ENCODE results near the gene CYP2J2. TPM values are rescaled to one million over a fixed set of nuclear protein-coding genes. Genes with fewer than 3 reads are reported as not detected.
A peak's percentile ranks its signal among the peaks of the same experiment; 100 is the strongest.

Gene CYP2J2
- total RNA-seq, 1 donor from 2014 or later = not detected

GRCh38 chr1:59967780-59968179, 41.2 kb upstream of the CYP2J2 start:
- Mint-ChIP-seq H3K4me1 (ENCODE audit: low read depth, unreplicated experiment) (peaks cover 8% of the 10 kb centered on the region), H3K27ac (ENCODE audit: unreplicated experiment) (peak overlapping the region; percentile 36), H3K27me3 (ENCODE audit: unreplicated experiment) (peaks cover 5% of the 10 kb centered on the region), H3K36me3 (ENCODE audit: unreplicated experiment) (no peaks in the 10 kb centered on the region), H3K9me3 (ENCODE audit: unreplicated experiment) (peaks cover 3% of the 10 kb centered on the region), H3K4me3 (ENCODE audit: unreplicated experiment) (no peak overlapping the region)
- no peak for DNase-seq
- no peak for TF ChIP-seq CTCF (IDR thresholded peaks at IDR 0.05; ENCODE audit: partially characterized antibody, unreplicated experiment)

GRCh38 chr1:59967141-59967697, 40.6 kb upstream of the CYP2J2 start:
- Mint-ChIP-seq H3K4me1 (ENCODE audit: low read depth, unreplicated experiment) (peaks cover 3% of the 10 kb centered on the region), H3K9me3 (ENCODE audit: unreplicated experiment) (peaks cover 2% of the 10 kb centered on the region), H3K4me3 (ENCODE audit: unreplicated experiment) (no peak overlapping the region), H3K27me3 (ENCODE audit: unreplicated experiment) (peaks cover 2% of the 10 kb centered on the region), H3K27ac (ENCODE audit: unreplicated experiment) (peak overlapping the region; percentile 36), H3K36me3 (ENCODE audit: unreplicated experiment) (no peaks in the 10 kb centered on the region)
- TF ChIP-seq CTCF (IDR thresholded peaks at IDR 0.05; ENCODE audit: partially characterized antibody, unreplicated experiment) = no peak
- no peak for DNase-seq

- Mint-ChIP-seq H3K27me3 (ENCODE audit: unreplicated experiment) (no peaks in the 10 kb centered on the region), H3K4me1 (ENCODE audit: low read depth, unreplicated experiment) (no peaks in the 10 kb centered on the region), H3K4me3 (ENCODE audit: unreplicated experiment) (no peak overlapping the region), H3K9me3 (ENCODE audit: unreplicated experiment) (no peaks in the 10 kb centered on the region), H3K27ac (ENCODE audit: unreplicated experiment) (no peak overlapping the region), H3K36me3 (ENCODE audit: unreplicated experiment) (no peaks in the 10 kb centered on the region)
- no peak for DNase-seq
- no peak for TF ChIP-seq CTCF (IDR thresholded peaks at IDR 0.05; ENCODE audit: partially characterized antibody, unreplicated experiment)
Observed at GRCh38 chr1:59952065-59952464, 25.5 kb upstream of the CYP2J2 start.

- DNase-seq = no peak
- no peak overlapping the region for H3K27ac Mint-ChIP-seq (ENCODE audit: unreplicated experiment)
- H3K9me3 Mint-ChIP-seq (ENCODE audit: unreplicated experiment) = no peaks in the 10 kb centered on the region
- TF ChIP-seq CTCF (IDR thresholded peaks at IDR 0.05; ENCODE audit: partially characterized antibody, unreplicated experiment) = no peak
- H3K27me3 Mint-ChIP-seq (ENCODE audit: unreplicated experiment) = no peaks in the 10 kb centered on the region
- no peaks in the 10 kb centered on the region for H3K4me1 Mint-ChIP-seq (ENCODE audit: low read depth, unreplicated experiment)
- H3K36me3 Mint-ChIP-seq (ENCODE audit: unreplicated experiment) = no peaks in the 10 kb centered on the region
- H3K4me3 Mint-ChIP-seq (ENCODE audit: unreplicated experiment) = no peak overlapping the region
Observed at GRCh38 chr1:59949648-59950047, 23.1 kb upstream of the CYP2J2 start.

- DNase-seq = no peak
- H3K4me1 Mint-ChIP-seq (ENCODE audit: low read depth, unreplicated experiment) = no peaks in the 10 kb centered on the region
- H3K9me3 Mint-ChIP-seq (ENCODE audit: unreplicated experiment) = no peaks in the 10 kb centered on the region
- H3K27me3 Mint-ChIP-seq (ENCODE audit: unreplicated experiment) = no peaks in the 10 kb centered on the region
- no peaks in the 10 kb centered on the region for H3K36me3 Mint-ChIP-seq (ENCODE audit: unreplicated experiment)
- TF ChIP-seq CTCF (IDR thresholded peaks at IDR 0.05; ENCODE audit: partially characterized antibody, unreplicated experiment) = no peak
- H3K27ac Mint-ChIP-seq (ENCODE audit: unreplicated experiment) = no peak overlapping the region
- H3K4me3 Mint-ChIP-seq (ENCODE audit: unreplicated experiment) = no peak overlapping the region
Observed at GRCh38 chr1:59948990-59949389, 22.4 kb upstream of the CYP2J2 start.

All from glutamatergic neuron (in vitro differentiated cells).